Prostate gland (tissue), 2 donors: ENCODE results near the gene FXYD6.

ENCODE experiments used
- CTCF ChIP-seq, 4 experiments: fragments of 200-600 bp in 2 of 4; fragments of 450-650 bp in 2 of 4; sonication (generic) in 2 of 4; IDR thresholded peaks; 1 replicate in 3 of 4; 2 replicates in 1 of 4; pipeline ENCODE4 v1.5.1; 2016 to 2019; ENCODE audit warnings: antibody characterized with exemption in 4 of 4, mild to moderate bottlenecking in 2 of 4, moderate library complexity in 2 of 4
- POLR2A ChIP-seq: fragments of 450-650 bp; IDR thresholded peaks from one replicate; pipeline ENCODE4 v1.6.1; 2016; ENCODE audit warnings: antibody characterized with exemption, mild to moderate bottlenecking
- POLR2AphosphoS5 ChIP-seq: sonication (generic); formaldehyde crosslinking; IDR thresholded peaks from one replicate; pipeline ENCODE4 v1.6.1; 2017; ENCODE audit warnings: antibody characterized with exemption

GRCh38 chr11:117862753-117863152 lies 13.7 kb downstream of the FXYD6 start:
- no peak for TF ChIP-seq CTCF (IDR thresholded peaks at IDR 0.05)
- TF ChIP-seq POLR2A, result no peak
- no peak for TF ChIP-seq POLR2AphosphoS5
